ENCODE data around the gene CACNA1C. TPM values are rescaled to one million over a fixed set of nuclear protein-coding genes. Genes with fewer than 3 reads are reported as not detected.

CACNA1C gene
- total and polyA plus RNA-seq, 5 donors from 2014 or later, result 0.02 to 0.14 (median 0.10) TPM

GRCh38 chr12:2578772-2579171 lies 526.0 kb downstream of the CACNA1C start:
- H3K4me1 ChIP-seq (ENCODE audit: control insufficient read depth, insufficient read depth, low read length, poor library complexity, severe bottlenecking), result peaks cover 6% of the 10 kb centered on the region
- Mint-ChIP-seq H3K4me1 (no peaks in the 10 kb centered on the region), H3K27me3 (peaks cover 20% of the 10 kb centered on the region), H3K36me3 (no peaks in the 10 kb centered on the region), H3K4me3 (no peak overlapping the region), H3K9me3 (peaks cover 0 to 1% (median 0%) of the 10 kb centered on the region in 7 donors), H3K27ac (no peak overlapping the region)
- DNase-seq, result no peak
- no peak overlapping the region for H3K27ac ChIP-seq (ENCODE audit: insufficient read depth, low read length, poor library complexity, severe bottlenecking)
- H3K36me3 ChIP-seq (ENCODE audit: control insufficient read depth, insufficient read depth, low read length), result no peaks in the 10 kb centered on the region
- H3K4me3 ChIP-seq (ENCODE audit: low read depth, low read length), result no peak overlapping the region
- no peak for ATAC-seq (ENCODE audit: low read depth in 2 of 2)
- no peaks in the 10 kb centered on the region for H3K9me3 ChIP-seq (ENCODE audit: control insufficient read depth in 2 of 2, low read length in 2 of 2)
- peaks cover 5% of the 10 kb centered on the region for H3K27me3 ChIP-seq (ENCODE audit: control insufficient read depth, insufficient read depth, low read length)

GRCh38 chr12:2580821-2581220 lies 528.0 kb downstream of the CACNA1C start:
- Mint-ChIP-seq H3K27me3 (peaks cover 16% of the 10 kb centered on the region), H3K27ac (no peak overlapping the region), H3K36me3 (no peaks in the 10 kb centered on the region), H3K9me3 (no peaks in the 10 kb centered on the region), H3K4me1 (no peaks in the 10 kb centered on the region), H3K4me3 (no peak overlapping the region)
- H3K9me3 ChIP-seq (ENCODE audit: control insufficient read depth in 2 of 2, low read length in 2 of 2), result no peaks in the 10 kb centered on the region
- peaks cover 5% of the 10 kb centered on the region for H3K27me3 ChIP-seq (ENCODE audit: control insufficient read depth, insufficient read depth, low read length)
- H3K4me1 ChIP-seq (ENCODE audit: control insufficient read depth, insufficient read depth, low read length, poor library complexity, severe bottlenecking), result peaks cover 6% of the 10 kb centered on the region
- ATAC-seq (ENCODE audit: low read depth in 2 of 2), result no peak
- H3K36me3 ChIP-seq (ENCODE audit: control insufficient read depth, insufficient read depth, low read length), result no peaks in the 10 kb centered on the region
- DNase-seq, result no peak
- no peak overlapping the region for H3K4me3 ChIP-seq (ENCODE audit: low read depth, low read length)
- H3K27ac ChIP-seq (ENCODE audit: insufficient read depth, low read length, poor library complexity, severe bottlenecking), result no peak overlapping the region

- H3K4me3 ChIP-seq (ENCODE audit: low read depth, low read length), result no peak overlapping the region
- Mint-ChIP-seq H3K27ac (no peak overlapping the region), H3K4me3 (no peak overlapping the region), H3K36me3 (no peaks in the 10 kb centered on the region), H3K27me3 (peaks cover 18% of the 10 kb centered on the region), H3K4me1 (no peaks in the 10 kb centered on the region), H3K9me3 (no peaks in the 10 kb centered on the region)
- H3K27ac ChIP-seq (ENCODE audit: insufficient read depth, low read length, poor library complexity, severe bottlenecking), result no peak overlapping the region
- DNase-seq (no peak), ATAC-seq (ENCODE audit: low read depth in 2 of 2) (no peak)
- H3K4me1 ChIP-seq (ENCODE audit: control insufficient read depth, insufficient read depth, low read length, poor library complexity, severe bottlenecking), result peaks cover 6% of the 10 kb centered on the region
- H3K9me3 ChIP-seq (ENCODE audit: control insufficient read depth in 2 of 2, low read length in 2 of 2), result no peaks in the 10 kb centered on the region
- H3K36me3 ChIP-seq (ENCODE audit: control insufficient read depth, insufficient read depth, low read length), result no peaks in the 10 kb centered on the region
- peaks cover 6% of the 10 kb centered on the region for H3K27me3 ChIP-seq (ENCODE audit: control insufficient read depth, insufficient read depth, low read length)
These were observed 528.7 kb downstream of the CACNA1C start for GRCh38 chr12:2581293-2582045.

- H3K27me3 Mint-ChIP-seq, result peaks cover 26% of the 10 kb centered on the region
- no peaks in the 10 kb centered on the region for H3K9me3 ChIP-seq (ENCODE audit: control insufficient read depth in 2 of 2, low read length in 2 of 2)
- peaks cover 8% of the 10 kb centered on the region for H3K27me3 ChIP-seq (ENCODE audit: control insufficient read depth, insufficient read depth, low read length)
- H3K27ac Mint-ChIP-seq, result no peak overlapping the region
- H3K4me1 ChIP-seq (ENCODE audit: control insufficient read depth, insufficient read depth, low read length, poor library complexity, severe bottlenecking), result peaks cover 6% of the 10 kb centered on the region
- H3K36me3 ChIP-seq (ENCODE audit: control insufficient read depth, insufficient read depth, low read length), result no peaks in the 10 kb centered on the region
- no peak for DNase-seq
- no peaks in the 10 kb centered on the region for H3K36me3 Mint-ChIP-seq
- no peak overlapping the region for H3K27ac ChIP-seq (ENCODE audit: insufficient read depth, low read length, poor library complexity, severe bottlenecking)
- H3K4me3 ChIP-seq (ENCODE audit: low read depth, low read length), result no peak overlapping the region
- H3K9me3 Mint-ChIP-seq, result no peaks in the 10 kb centered on the region
- peak overlapping the region in 1 of 4 donors; percentile 6 for H3K4me3 Mint-ChIP-seq
- ATAC-seq (ENCODE audit: low read depth in 2 of 2), result no peak
- H3K4me1 Mint-ChIP-seq, result no peaks in the 10 kb centered on the region
These were observed 529.8 kb downstream of the CACNA1C start for GRCh38 chr12:2582631-2583030.

GRCh38 chr12:2583091-2583497 lies 530.3 kb downstream of the CACNA1C start:
- Mint-ChIP-seq H3K4me3 (no peak overlapping the region), H3K4me1 (no peaks in the 10 kb centered on the region), H3K9me3 (no peaks in the 10 kb centered on the region), H3K27me3 (peaks cover 26% of the 10 kb centered on the region), H3K36me3 (no peaks in the 10 kb centered on the region), H3K27ac (no peak overlapping the region)
- ATAC-seq (ENCODE audit: low read depth in 2 of 2) (peak in 1 of 2 donors; percentile 24), DNase-seq (peak; percentile 3 to 53 (median 8))
- H3K4me1 ChIP-seq (ENCODE audit: control insufficient read depth, insufficient read depth, low read length, poor library complexity, severe bottlenecking), result peaks cover 6% of the 10 kb centered on the region
- H3K27me3 ChIP-seq (ENCODE audit: control insufficient read depth, insufficient read depth, low read length), result peaks cover 8% of the 10 kb centered on the region
- H3K27ac ChIP-seq (ENCODE audit: insufficient read depth, low read length, poor library complexity, severe bottlenecking), result no peak overlapping the region
- no peaks in the 10 kb centered on the region for H3K9me3 ChIP-seq (ENCODE audit: control insufficient read depth in 2 of 2, low read length in 2 of 2)
- no peaks in the 10 kb centered on the region for H3K36me3 ChIP-seq (ENCODE audit: control insufficient read depth, insufficient read depth, low read length)
- H3K4me3 ChIP-seq (ENCODE audit: low read depth, low read length), result no peak overlapping the region

GRCh38 chr12:2583642-2584401 lies 531.0 kb downstream of the CACNA1C start:
- no peak overlapping the region for H3K4me3 ChIP-seq (ENCODE audit: low read depth, low read length)
- ATAC-seq (ENCODE audit: low read depth in 2 of 2), result no peak
- DNase-seq, result no peak
- H3K36me3 Mint-ChIP-seq, result no peaks in the 10 kb centered on the region
- H3K27ac ChIP-seq (ENCODE audit: insufficient read depth, low read length, poor library complexity, severe bottlenecking), result no peak overlapping the region
- H3K27me3 ChIP-seq (ENCODE audit: control insufficient read depth, insufficient read depth, low read length), result peaks cover 8% of the 10 kb centered on the region
- H3K4me1 Mint-ChIP-seq, result no peaks in the 10 kb centered on the region
- H3K9me3 Mint-ChIP-seq, result no peaks in the 10 kb centered on the region
- no peak overlapping the region for H3K4me3 Mint-ChIP-seq
- H3K4me1 ChIP-seq (ENCODE audit: control insufficient read depth, insufficient read depth, low read length, poor library complexity, severe bottlenecking), result peaks cover 6% of the 10 kb centered on the region
- no peaks in the 10 kb centered on the region for H3K36me3 ChIP-seq (ENCODE audit: control insufficient read depth, insufficient read depth, low read length)
- no peaks in the 10 kb centered on the region for H3K9me3 ChIP-seq (ENCODE audit: control insufficient read depth in 2 of 2, low read length in 2 of 2)
- peaks cover 26% of the 10 kb centered on the region for H3K27me3 Mint-ChIP-seq
- H3K27ac Mint-ChIP-seq, result no peak overlapping the region

GRCh38 chr12:2586156-2587038 lies 533.6 kb downstream of the CACNA1C start:
- H3K4me1 Mint-ChIP-seq, result no peaks in the 10 kb centered on the region
- no peak for DNase-seq
- no peaks in the 10 kb centered on the region for H3K36me3 Mint-ChIP-seq
- H3K4me3 ChIP-seq (ENCODE audit: low read depth, low read length), result no peak overlapping the region
- no peaks in the 10 kb centered on the region for H3K36me3 ChIP-seq (ENCODE audit: control insufficient read depth, insufficient read depth, low read length)
- no peak overlapping the region for H3K4me3 Mint-ChIP-seq
- H3K27me3 Mint-ChIP-seq, result peaks cover 18% of the 10 kb centered on the region
- no peak overlapping the region for H3K27ac ChIP-seq (ENCODE audit: insufficient read depth, low read length, poor library complexity, severe bottlenecking)
- no peak for ATAC-seq (ENCODE audit: low read depth in 2 of 2)
- H3K9me3 ChIP-seq (ENCODE audit: control insufficient read depth in 2 of 2, low read length in 2 of 2), result no peaks in the 10 kb centered on the region
- peaks cover 0 to 2% (median 0%) of the 10 kb centered on the region in 7 donors for H3K9me3 Mint-ChIP-seq
- H3K27ac Mint-ChIP-seq, result no peak overlapping the region
- peaks cover 6% of the 10 kb centered on the region for H3K4me1 ChIP-seq (ENCODE audit: control insufficient read depth, insufficient read depth, low read length, poor library complexity, severe bottlenecking)
- H3K27me3 ChIP-seq (ENCODE audit: control insufficient read depth, insufficient read depth, low read length), result peaks cover 8% of the 10 kb centered on the region
